Progenitor cell of endocrine pancreas (in vitro differentiated cells): ENCODE results near the gene TFPI2. TPM values are rescaled to one million over a fixed set of nuclear protein-coding genes. Genes with fewer than 3 reads are reported as not detected.

Experiments
- DNase-seq: peaks from one replicate; pipeline ENCODE4 v3.0.0; 2021; ENCODE audit warnings: low spot score; ENCODE audit not compliant: unreplicated experiment
- H3K27ac Mint-ChIP-seq: 2 replicates; pipeline ENCODE4 v1.8.0; 2021; ENCODE audit warnings: mild to moderate bottlenecking, moderate library complexity, mixed read lengths
- H3K27me3 Mint-ChIP-seq: 2 replicates; pipeline ENCODE4 v1.8.0; 2021; ENCODE audit warnings: mixed read lengths
- H3K36me3 Mint-ChIP-seq: 2 replicates; pipeline ENCODE4 v1.8.0; 2022; ENCODE audit warnings: mixed read lengths; ENCODE audit not compliant: insufficient read depth
- H3K4me1 Mint-ChIP-seq: 2 replicates; pipeline ENCODE4 v1.8.0; 2021; ENCODE audit warnings: low read depth, mixed read lengths
- H3K4me3 Mint-ChIP-seq: 2 replicates; pipeline ENCODE4 v1.8.0; 2021; ENCODE audit warnings: low read depth, mild to moderate bottlenecking, moderate library complexity, mixed read lengths
- H3K9me3 Mint-ChIP-seq: 2 replicates; pipeline ENCODE4 v1.8.0; 2021; ENCODE audit warnings: low read depth, mixed read lengths
- CTCF ChIP-seq: fragments of 200-600 bp; sonication (generic); IDR thresholded peaks from one replicate; pipeline ENCODE4 v1.5.0; 2021; ENCODE audit warnings: antibody characterized with exemption, mild to moderate bottlenecking; ENCODE audit not compliant: unreplicated experiment
- total RNA-seq: library from RNA; stranded (reverse); gene quantifications from 2 replicates; pipeline ENCODE4 v1.2.1, GENCODE V29; 2021

TFPI2 gene
- total RNA-seq, 1 donor from 2014 or later = 1.7 TPM

- Mint-ChIP-seq H3K4me3 (no peak overlapping the region), H3K4me1 (no peaks in the 10 kb centered on the region), H3K9me3 (no peaks in the 10 kb centered on the region), H3K36me3 (no peaks in the 10 kb centered on the region), H3K27me3 (peaks cover 4% of the 10 kb centered on the region), H3K27ac (no peak overlapping the region)
- DNase-seq = no peak
- TF ChIP-seq CTCF = no peak
Observed at GRCh38 chr7:93855797-93856196, 34.8 kb downstream of the TFPI2 start.

GRCh38 chr7:93854480-93854879, 36.1 kb downstream of the TFPI2 start:
- Mint-ChIP-seq H3K36me3 (no peaks in the 10 kb centered on the region), H3K27me3 (peaks cover 4% of the 10 kb centered on the region), H3K9me3 (no peaks in the 10 kb centered on the region), H3K4me1 (no peaks in the 10 kb centered on the region), H3K4me3 (no peak overlapping the region), H3K27ac (no peak overlapping the region)
- no peak for DNase-seq
- no peak for TF ChIP-seq CTCF

- H3K27me3 Mint-ChIP-seq = peaks cover 4% of the 10 kb centered on the region
- no peak for TF ChIP-seq CTCF
- no peak overlapping the region for H3K4me3 Mint-ChIP-seq
- no peak for DNase-seq
- H3K27ac Mint-ChIP-seq = no peak overlapping the region
- no peaks in the 10 kb centered on the region for H3K9me3 Mint-ChIP-seq
- H3K36me3 Mint-ChIP-seq = no peaks in the 10 kb centered on the region
- H3K4me1 Mint-ChIP-seq = peaks cover 5% of the 10 kb centered on the region
Observed at GRCh38 chr7:93851536-93851935, 39.0 kb downstream of the TFPI2 start.

GRCh38 chr7:93843260-93843659, 47.3 kb downstream of the TFPI2 start:
- no peak for TF ChIP-seq CTCF
- H3K4me1 Mint-ChIP-seq = peaks cover 5% of the 10 kb centered on the region
- H3K27ac Mint-ChIP-seq = no peak overlapping the region
- H3K4me3 Mint-ChIP-seq = no peak overlapping the region
- peaks cover 9% of the 10 kb centered on the region for H3K27me3 Mint-ChIP-seq
- no peaks in the 10 kb centered on the region for H3K9me3 Mint-ChIP-seq
- H3K36me3 Mint-ChIP-seq = no peaks in the 10 kb centered on the region
- no peak for DNase-seq

- no peak for DNase-seq
- no peak for TF ChIP-seq CTCF
- H3K27ac Mint-ChIP-seq = no peak overlapping the region
- no peaks in the 10 kb centered on the region for H3K36me3 Mint-ChIP-seq
- no peaks in the 10 kb centered on the region for H3K9me3 Mint-ChIP-seq
- H3K4me3 Mint-ChIP-seq = no peak overlapping the region
- peaks cover 11% of the 10 kb centered on the region for H3K27me3 Mint-ChIP-seq
- H3K4me1 Mint-ChIP-seq = no peaks in the 10 kb centered on the region
Observed at GRCh38 chr7:93838966-93839365, 51.6 kb downstream of the TFPI2 start.
